ENCODE data around the gene THEM5.

The THEM5 gene

DNA sequence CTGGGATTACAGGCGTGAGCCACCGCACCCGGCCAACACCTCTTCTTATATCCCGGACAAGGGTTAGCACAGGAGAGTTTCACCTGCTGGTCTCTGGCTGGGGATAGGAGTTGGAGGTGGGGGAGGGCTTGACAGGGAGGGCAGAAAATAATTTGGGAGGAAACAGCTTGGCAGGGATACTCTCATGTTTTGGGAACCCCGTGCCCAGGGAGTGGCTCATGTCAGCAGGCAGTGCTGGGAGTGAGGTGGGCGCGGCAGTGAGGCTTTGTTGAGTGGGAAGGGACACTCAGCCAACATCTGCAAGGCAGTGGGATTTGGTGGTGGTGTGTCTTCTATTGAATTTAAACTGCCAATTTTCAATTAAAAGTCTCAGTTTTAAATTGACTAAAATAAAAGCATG is 1.1 kb upstream of the THEM5 start:
- Histone ChIP-seq H3K9me3 (ENCODE audit: control insufficient read depth, low read length) (no peaks in the 10 kb centered on the region), H3K4me3 (ENCODE audit: extremely low read depth, insufficient read depth, low read length, poor library complexity, severe bottlenecking) (no peak overlapping the region), H3K36me3 (ENCODE audit: control insufficient read depth, insufficient read depth, low read length) (no peaks in the 10 kb centered on the region), H3K4me1 (ENCODE audit: control insufficient read depth, insufficient read depth, low read length, poor library complexity, severe bottlenecking) (peaks cover 24% of the 10 kb centered on the region), H3K27ac (ENCODE audit: low read depth, low read length, severe bottlenecking) (no peak overlapping the region)
- 94 to 100% methylated on average over 1 to 5 of the region's 7 CpGs for WGBS, 2 experiments (ENCODE audit: insufficient coverage in 2 of 2)

DNA sequence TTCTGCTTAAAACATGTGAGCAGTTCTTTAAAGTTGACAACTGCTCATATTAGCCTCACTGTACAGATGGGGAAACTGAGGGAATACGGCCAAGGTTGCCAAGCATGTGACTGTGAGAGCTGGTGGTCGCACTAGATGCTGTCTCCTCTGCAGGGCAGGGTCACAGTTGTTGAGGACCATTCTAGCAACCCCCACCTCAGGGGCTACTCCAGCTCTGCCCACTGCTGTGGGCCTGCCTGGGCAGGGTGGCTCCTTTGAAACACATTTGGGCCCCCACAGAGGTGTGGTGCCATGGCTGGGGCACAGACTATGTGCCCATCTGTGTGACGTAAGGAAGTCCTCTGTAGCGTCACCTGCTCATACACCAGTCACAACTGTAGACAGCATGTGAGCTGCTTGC is 779 bp downstream of the THEM5 start:
- Histone ChIP-seq H3K36me3 (ENCODE audit: control insufficient read depth, insufficient read depth, low read length) (no peaks in the 10 kb centered on the region), H3K9me3 (ENCODE audit: control insufficient read depth, low read length) (no peaks in the 10 kb centered on the region), H3K27ac (ENCODE audit: low read depth, low read length, severe bottlenecking) (no peak overlapping the region), H3K4me3 (ENCODE audit: extremely low read depth, insufficient read depth, low read length, poor library complexity, severe bottlenecking) (no peak overlapping the region), H3K4me1 (ENCODE audit: control insufficient read depth, insufficient read depth, low read length, poor library complexity, severe bottlenecking) (peaks cover 12% of the 10 kb centered on the region)
- 95 to 96% methylated on average over 4 of the region's 4 CpGs for WGBS, 2 experiments (ENCODE audit: insufficient coverage in 2 of 2)

DNA sequence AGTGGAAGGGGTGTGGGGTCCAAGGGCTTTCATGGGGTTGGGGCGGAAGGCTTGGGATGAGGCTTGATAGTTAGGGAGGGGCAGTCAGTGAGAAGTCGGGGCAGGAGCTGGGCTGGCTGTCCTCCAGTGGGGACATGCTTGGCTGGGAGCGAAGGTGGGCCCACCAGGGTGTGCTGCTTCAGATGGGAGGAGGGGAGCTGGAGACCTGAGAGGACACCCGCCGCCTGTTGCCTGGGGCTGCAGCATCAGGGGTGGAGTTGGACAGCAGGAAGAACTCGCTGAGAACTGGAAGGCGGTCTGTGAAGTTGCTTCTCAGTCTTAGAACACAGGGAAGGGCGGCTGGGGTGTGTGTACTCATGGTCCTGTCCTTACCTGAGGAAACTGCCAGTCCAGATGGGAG is 1.6 kb downstream of the THEM5 start:
- WGBS, 2 experiments (ENCODE audit: insufficient coverage in 2 of 2): 92% methylated on average over 8 of the region's 8 CpGs
- Histone ChIP-seq H3K4me3 (ENCODE audit: extremely low read depth, insufficient read depth, low read length, poor library complexity, severe bottlenecking) (no peak overlapping the region), H3K4me1 (ENCODE audit: control insufficient read depth, insufficient read depth, low read length, poor library complexity, severe bottlenecking) (peaks cover 16% of the 10 kb centered on the region), H3K9me3 (ENCODE audit: control insufficient read depth, low read length) (no peaks in the 10 kb centered on the region), H3K36me3 (ENCODE audit: control insufficient read depth, insufficient read depth, low read length) (no peaks in the 10 kb centered on the region), H3K27ac (ENCODE audit: low read depth, low read length, severe bottlenecking) (no peak overlapping the region)

DNA sequence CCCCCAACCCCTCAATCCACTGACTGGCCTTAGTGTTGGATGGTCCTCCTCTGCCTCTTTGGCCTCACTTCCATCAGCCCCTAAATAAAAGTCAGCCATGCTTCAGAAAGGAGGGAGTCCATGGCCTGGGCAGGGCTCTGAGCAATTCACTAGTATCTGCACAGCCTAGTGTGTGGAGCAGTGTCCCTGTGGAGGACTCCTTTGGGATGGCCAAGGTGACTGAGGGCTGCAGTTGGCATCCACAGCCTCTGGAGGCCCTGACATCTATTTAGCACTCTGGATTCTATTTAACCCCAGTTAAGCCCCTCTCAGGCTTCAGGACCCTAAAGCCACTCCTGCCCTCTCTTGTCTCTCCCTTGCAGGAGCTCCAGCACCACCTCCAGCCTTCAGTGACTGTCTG is 3.6 kb downstream of the THEM5 start:
- Histone ChIP-seq H3K9me3 (ENCODE audit: control insufficient read depth, low read length) (no peaks in the 10 kb centered on the region), H3K27ac (ENCODE audit: low read depth, low read length, severe bottlenecking) (no peak overlapping the region), H3K36me3 (ENCODE audit: control insufficient read depth, insufficient read depth, low read length) (no peaks in the 10 kb centered on the region), H3K4me3 (ENCODE audit: extremely low read depth, insufficient read depth, low read length, poor library complexity, severe bottlenecking) (no peak overlapping the region), H3K4me1 (ENCODE audit: control insufficient read depth, insufficient read depth, low read length, poor library complexity, severe bottlenecking) (peaks cover 19% of the 10 kb centered on the region)

DNA sequence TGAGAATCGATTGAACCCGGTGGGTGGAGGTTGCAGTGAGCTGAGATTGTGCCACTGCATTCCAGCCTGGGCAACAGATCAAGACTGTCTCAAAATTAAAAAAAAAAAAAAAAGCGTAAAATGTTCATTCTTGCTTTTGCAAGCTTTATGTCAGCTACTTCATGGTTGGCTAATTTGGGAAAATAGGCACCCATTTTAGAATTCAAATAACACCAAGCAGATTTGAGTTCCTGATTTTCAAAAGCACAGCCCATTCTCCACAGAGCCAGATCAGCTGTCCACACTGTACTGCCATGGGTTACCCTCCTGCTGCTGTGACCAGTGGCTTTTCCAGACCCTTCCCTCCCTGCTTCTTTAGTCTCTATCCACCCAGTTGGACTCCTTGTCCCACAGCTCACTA is 4.4 kb downstream of the THEM5 start:
- peaks cover 22% of the 10 kb centered on the region for H3K4me1 ChIP-seq (ENCODE audit: control insufficient read depth, insufficient read depth, low read length, poor library complexity, severe bottlenecking)
- 97 to 100% methylated on average over 2 of the region's 3 CpGs for WGBS, 2 experiments (ENCODE audit: insufficient coverage in 2 of 2)

DNA sequence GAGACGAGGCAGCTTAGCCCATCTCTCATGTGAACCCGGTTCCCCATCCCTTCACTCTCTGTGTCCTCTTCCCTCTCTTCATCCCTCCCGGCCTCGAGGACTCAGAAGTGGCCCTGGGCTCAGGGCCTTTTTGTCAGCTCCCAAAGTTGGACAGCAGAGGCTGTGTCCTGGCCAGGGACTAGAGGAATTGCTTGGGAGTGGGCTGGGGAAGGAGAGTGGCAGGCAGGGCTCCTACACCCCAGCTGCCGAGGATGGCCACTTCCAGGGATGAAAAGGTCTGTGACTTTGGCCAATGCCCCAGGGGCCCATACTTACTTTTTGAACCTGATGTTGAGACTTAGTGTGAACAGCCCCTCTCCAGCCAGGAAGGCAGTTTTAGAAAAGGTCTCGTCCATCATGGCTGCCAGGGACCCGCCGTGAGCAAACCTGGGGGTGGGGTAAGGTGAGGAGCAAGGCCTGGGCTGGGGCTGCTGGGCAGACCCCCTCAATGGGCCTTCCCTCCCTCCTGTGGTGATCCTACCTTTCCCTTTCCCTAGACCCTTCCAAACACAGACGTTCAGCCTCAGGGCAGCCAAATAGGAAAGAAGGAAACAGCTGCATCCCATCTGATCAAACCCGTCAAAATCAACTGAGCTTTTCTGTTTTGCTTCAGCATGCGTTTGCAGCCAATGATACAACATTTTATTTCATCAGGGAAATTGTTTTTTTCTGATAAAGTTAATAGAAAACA is 5.5 kb downstream of the THEM5 start:
- 63 to 79% methylated on average over 4 to 5 of the region's 11 CpGs for WGBS, 2 experiments (ENCODE audit: insufficient coverage in 2 of 2)
- H3K27ac ChIP-seq (ENCODE audit: low read depth, low read length, severe bottlenecking): no peak overlapping the region
- H3K4me1 ChIP-seq (ENCODE audit: control insufficient read depth, insufficient read depth, low read length, poor library complexity, severe bottlenecking): peaks cover 22% of the 10 kb centered on the region
- no peaks in the 10 kb centered on the region for H3K36me3 ChIP-seq (ENCODE audit: control insufficient read depth, insufficient read depth, low read length)
- no peaks in the 10 kb centered on the region for H3K9me3 ChIP-seq (ENCODE audit: control insufficient read depth, low read length)
- no peak overlapping the region for H3K4me3 ChIP-seq (ENCODE audit: extremely low read depth, insufficient read depth, low read length, poor library complexity, severe bottlenecking)

More for the DNA sequence above, 4.4 kb downstream of the THEM5 start:
- Histone ChIP-seq H3K9me3 (ENCODE audit: control insufficient read depth, low read length) (no peaks in the 10 kb centered on the region), H3K4me3 (ENCODE audit: extremely low read depth, insufficient read depth, low read length, poor library complexity, severe bottlenecking) (no peak overlapping the region), H3K36me3 (ENCODE audit: control insufficient read depth, insufficient read depth, low read length) (no peaks in the 10 kb centered on the region), H3K27ac (ENCODE audit: low read depth, low read length, severe bottlenecking) (no peak overlapping the region)

DNA sequence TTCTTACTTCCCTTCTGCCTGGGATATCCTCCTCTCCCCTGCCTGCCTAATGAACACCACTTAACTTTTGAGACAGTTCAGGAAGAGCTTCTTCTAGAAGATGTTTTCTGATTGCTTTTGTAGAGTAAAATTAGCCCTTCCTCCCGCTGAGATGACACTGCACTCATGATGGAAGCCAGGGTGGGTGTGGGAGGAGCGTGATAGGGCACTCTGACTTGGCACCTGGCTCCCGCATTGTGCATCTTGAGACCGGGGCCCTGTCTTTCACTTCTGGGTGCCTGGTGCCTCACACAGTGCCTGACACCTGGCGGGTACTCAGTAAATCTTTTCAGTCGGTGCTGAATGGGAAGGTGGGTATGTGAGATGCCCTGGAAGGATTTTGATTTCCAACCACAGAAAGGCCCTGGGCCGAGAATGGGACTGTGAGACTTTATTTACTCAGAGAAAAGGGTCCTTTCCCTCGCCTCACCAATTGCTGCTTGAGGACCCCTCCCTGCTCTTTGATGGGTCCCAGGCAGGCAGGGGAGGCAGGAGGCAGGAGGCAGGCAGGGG is 6.8 kb downstream of the THEM5 start:
- 72 to 77% methylated on average over 4 to 8 of the region's 8 CpGs for WGBS, 2 experiments (ENCODE audit: insufficient coverage in 2 of 2)
- Histone ChIP-seq H3K4me1 (ENCODE audit: control insufficient read depth, insufficient read depth, low read length, poor library complexity, severe bottlenecking) (peaks cover 27% of the 10 kb centered on the region), H3K36me3 (ENCODE audit: control insufficient read depth, insufficient read depth, low read length) (no peaks in the 10 kb centered on the region)

DNA sequence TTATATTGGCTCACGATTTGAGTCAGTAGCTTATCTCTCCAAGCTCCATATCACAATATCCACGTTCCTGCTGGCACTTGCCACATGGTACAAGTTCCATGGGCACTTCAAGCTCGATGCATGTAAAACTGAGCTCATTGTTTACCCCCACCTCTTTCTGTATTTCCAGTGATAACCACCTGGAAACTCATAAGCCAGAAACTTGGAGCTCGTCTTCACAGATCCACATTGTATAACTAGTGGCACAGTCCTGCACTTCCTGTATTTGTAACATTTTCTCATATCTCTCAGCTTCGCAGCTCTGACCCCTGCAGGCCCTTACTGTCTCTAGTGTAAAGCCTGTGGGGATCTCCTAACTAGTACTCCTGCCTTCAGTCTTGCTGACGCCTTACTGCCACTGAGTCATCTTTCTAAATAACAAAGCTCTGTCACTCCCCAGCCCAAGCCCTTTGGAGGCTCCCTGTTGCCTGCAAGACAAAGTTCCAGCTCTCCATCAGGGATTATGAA is 7.4 kb downstream of the THEM5 start:
- no peaks in the 10 kb centered on the region for H3K36me3 ChIP-seq (ENCODE audit: control insufficient read depth, insufficient read depth, low read length)
- no peaks in the 10 kb centered on the region for H3K9me3 ChIP-seq (ENCODE audit: control insufficient read depth, low read length)
- H3K4me3 ChIP-seq (ENCODE audit: extremely low read depth, insufficient read depth, low read length, poor library complexity, severe bottlenecking): no peak overlapping the region
- peaks cover 32% of the 10 kb centered on the region for H3K4me1 ChIP-seq (ENCODE audit: control insufficient read depth, insufficient read depth, low read length, poor library complexity, severe bottlenecking)
- H3K27ac ChIP-seq (ENCODE audit: low read depth, low read length, severe bottlenecking): peak overlapping the region; percentile 69
- WGBS, 2 experiments (ENCODE audit: insufficient coverage in 2 of 2): 52 to 53% methylated on average over 6 of the region's 6 CpGs

More for the DNA sequence above, 6.8 kb downstream of the THEM5 start:
- H3K27ac ChIP-seq (ENCODE audit: low read depth, low read length, severe bottlenecking): peak overlapping the region; percentile 69
- H3K9me3 ChIP-seq (ENCODE audit: control insufficient read depth, low read length): no peaks in the 10 kb centered on the region
- H3K4me3 ChIP-seq (ENCODE audit: extremely low read depth, insufficient read depth, low read length, poor library complexity, severe bottlenecking): no peak overlapping the region

DNA sequence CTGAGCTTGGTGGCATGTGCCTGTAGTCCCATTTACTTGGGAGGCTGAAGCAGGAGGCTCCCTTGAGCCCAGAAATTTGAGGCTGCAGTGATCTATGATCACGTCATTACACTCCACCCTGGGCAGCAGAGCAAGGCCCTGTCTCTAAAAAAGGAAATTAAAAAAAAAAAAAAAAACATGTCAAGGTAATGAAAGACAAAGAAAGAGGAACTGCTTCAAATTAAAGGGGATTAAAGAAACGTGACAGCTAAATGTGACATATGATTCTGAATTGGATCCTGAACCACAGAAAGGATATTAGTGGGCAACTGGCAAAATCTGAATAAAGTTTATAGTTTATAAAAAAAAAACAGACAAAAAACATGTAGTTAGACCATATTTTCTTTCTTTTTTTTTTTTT is 10.1 kb downstream of the THEM5 start:
- 83 to 100% methylated on average over 1 of the region's 2 CpGs for WGBS, 2 experiments (ENCODE audit: insufficient coverage in 2 of 2)
- no peak overlapping the region for H3K27ac ChIP-seq (ENCODE audit: low read depth, low read length, severe bottlenecking)
- H3K4me3 ChIP-seq (ENCODE audit: extremely low read depth, insufficient read depth, low read length, poor library complexity, severe bottlenecking): no peak overlapping the region
- H3K36me3 ChIP-seq (ENCODE audit: control insufficient read depth, insufficient read depth, low read length): no peaks in the 10 kb centered on the region
- no peaks in the 10 kb centered on the region for H3K9me3 ChIP-seq (ENCODE audit: control insufficient read depth, low read length)
- peaks cover 36% of the 10 kb centered on the region for H3K4me1 ChIP-seq (ENCODE audit: control insufficient read depth, insufficient read depth, low read length, poor library complexity, severe bottlenecking)

DNA sequence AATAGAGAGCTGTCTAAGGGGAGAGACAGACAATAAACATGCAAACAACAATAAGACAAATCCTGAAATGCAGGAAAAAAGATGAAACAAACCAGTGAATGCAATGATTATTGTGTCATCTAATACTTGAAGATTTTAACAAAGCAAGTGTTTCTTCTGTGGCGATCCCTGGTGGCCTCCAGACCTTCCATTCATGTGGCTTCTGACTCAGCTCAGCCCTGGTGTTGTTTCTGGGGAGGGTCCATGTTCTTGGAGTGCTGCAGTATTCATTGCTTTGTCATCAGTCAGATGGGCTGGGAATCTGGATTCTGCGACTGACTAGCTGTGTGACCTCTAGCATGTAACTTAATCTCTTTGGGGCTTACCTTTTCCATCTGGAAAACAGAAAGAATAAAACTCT is 12.4 kb downstream of the THEM5 start:
- Histone ChIP-seq H3K27ac (ENCODE audit: low read depth, low read length, severe bottlenecking) (no peak overlapping the region), H3K9me3 (ENCODE audit: control insufficient read depth, low read length) (no peaks in the 10 kb centered on the region), H3K4me1 (ENCODE audit: control insufficient read depth, insufficient read depth, low read length, poor library complexity, severe bottlenecking) (peaks cover 36% of the 10 kb centered on the region), H3K4me3 (ENCODE audit: extremely low read depth, insufficient read depth, low read length, poor library complexity, severe bottlenecking) (no peak overlapping the region), H3K36me3 (ENCODE audit: control insufficient read depth, insufficient read depth, low read length) (no peaks in the 10 kb centered on the region)
- WGBS, 2 experiments (ENCODE audit: insufficient coverage in 2 of 2): 63 to 80% methylated on average over 1 to 2 of the region's 2 CpGs

DNA sequence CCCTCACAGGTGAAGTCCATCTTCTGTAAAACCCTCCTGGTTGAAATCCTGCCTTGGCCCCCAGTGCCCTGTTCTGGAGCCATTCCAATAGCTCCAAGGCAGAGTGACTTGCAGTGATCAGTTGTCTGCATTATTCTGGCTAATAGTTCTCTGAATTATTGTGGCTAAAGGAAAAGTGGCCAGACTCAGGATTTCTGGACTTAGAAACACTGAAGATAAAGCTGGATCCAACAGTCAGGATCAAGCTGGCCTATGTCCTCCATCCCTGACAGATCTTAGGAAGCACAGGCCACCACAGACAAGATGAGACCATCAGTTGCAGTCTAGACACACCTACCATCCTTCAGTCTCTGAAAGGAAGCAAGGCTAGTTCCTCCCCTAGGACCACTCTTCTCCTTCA is 13.1 kb downstream of the THEM5 start:
- H3K9me3 ChIP-seq (ENCODE audit: control insufficient read depth, low read length): no peaks in the 10 kb centered on the region
- peak overlapping the region; percentile 70 for H3K27ac ChIP-seq (ENCODE audit: low read depth, low read length, severe bottlenecking)
- H3K36me3 ChIP-seq (ENCODE audit: control insufficient read depth, insufficient read depth, low read length): no peaks in the 10 kb centered on the region
- peak overlapping the region; percentile 29 for H3K4me3 ChIP-seq (ENCODE audit: extremely low read depth, insufficient read depth, low read length, poor library complexity, severe bottlenecking)
- H3K4me1 ChIP-seq (ENCODE audit: control insufficient read depth, insufficient read depth, low read length, poor library complexity, severe bottlenecking): peaks cover 31% of the 10 kb centered on the region
